ENCODE data around the gene NUP93. TPM values are rescaled to one million over a fixed set of nuclear protein-coding genes. Genes with fewer than 3 reads are reported as not detected.

NUP93 gene
- total RNA-seq, 1 donor from 2014 or later: 50.0 TPM

GRCh38 chr16:56684256-56684925 is 45.5 kb upstream of the NUP93 start:
- Mint-ChIP-seq H3K27me3 (ENCODE audit: low read depth) (no peaks in the 10 kb centered on the region), H3K27ac (ENCODE audit: unreplicated experiment) (no peak overlapping the region), H3K4me1 (ENCODE audit: low read depth) (peaks cover 40% of the 10 kb centered on the region), H3K4me3 (ENCODE audit: unreplicated experiment) (no peak overlapping the region), H3K9me3 (ENCODE audit: low read depth) (peaks cover 15% of the 10 kb centered on the region), H3K36me3 (ENCODE audit: low read depth) (peaks cover 8% of the 10 kb centered on the region)
- TF ChIP-seq CTCF (IDR thresholded peaks at IDR 0.05): no peak
- DNase-seq (ENCODE audit: low spot score): no peak

- no peak for DNase-seq (ENCODE audit: low spot score)
- Mint-ChIP-seq H3K9me3 (ENCODE audit: low read depth) (peaks cover 15% of the 10 kb centered on the region), H3K27ac (ENCODE audit: unreplicated experiment) (no peak overlapping the region), H3K4me3 (ENCODE audit: unreplicated experiment) (no peak overlapping the region), H3K4me1 (ENCODE audit: low read depth) (peaks cover 45% of the 10 kb centered on the region), H3K36me3 (ENCODE audit: low read depth) (peaks cover 8% of the 10 kb centered on the region), H3K27me3 (ENCODE audit: low read depth) (no peaks in the 10 kb centered on the region)
- no peak for TF ChIP-seq CTCF (IDR thresholded peaks at IDR 0.05)
These were observed 44.9 kb upstream of the NUP93 start for GRCh38 chr16:56684926-56685590.

- Mint-ChIP-seq H3K9me3 (ENCODE audit: low read depth) (peaks cover 19% of the 10 kb centered on the region), H3K27ac (ENCODE audit: unreplicated experiment) (no peak overlapping the region), H3K27me3 (ENCODE audit: low read depth) (no peaks in the 10 kb centered on the region), H3K4me3 (ENCODE audit: unreplicated experiment) (no peak overlapping the region), H3K36me3 (ENCODE audit: low read depth) (peaks cover 8% of the 10 kb centered on the region), H3K4me1 (ENCODE audit: low read depth) (peaks cover 46% of the 10 kb centered on the region)
- DNase-seq (ENCODE audit: low spot score): no peak
- TF ChIP-seq CTCF (IDR thresholded peaks at IDR 0.05): no peak
These were observed 43.2 kb upstream of the NUP93 start for GRCh38 chr16:56686758-56687157.

- DNase-seq (ENCODE audit: low spot score): no peak
- no peak overlapping the region for H3K27ac Mint-ChIP-seq (ENCODE audit: unreplicated experiment)
- peaks cover 36% of the 10 kb centered on the region for H3K4me1 Mint-ChIP-seq (ENCODE audit: low read depth)
- H3K27me3 Mint-ChIP-seq (ENCODE audit: low read depth): no peaks in the 10 kb centered on the region
- no peak for TF ChIP-seq CTCF (IDR thresholded peaks at IDR 0.05)
- no peak overlapping the region for H3K4me3 Mint-ChIP-seq (ENCODE audit: unreplicated experiment)
- H3K9me3 Mint-ChIP-seq (ENCODE audit: low read depth): peaks cover 19% of the 10 kb centered on the region
- peaks cover 8% of the 10 kb centered on the region for H3K36me3 Mint-ChIP-seq (ENCODE audit: low read depth)
These were observed 41.2 kb upstream of the NUP93 start for GRCh38 chr16:56688762-56689161.

- peaks cover 8% of the 10 kb centered on the region for H3K36me3 Mint-ChIP-seq (ENCODE audit: low read depth)
- H3K27me3 Mint-ChIP-seq (ENCODE audit: low read depth): no peaks in the 10 kb centered on the region
- no peak for TF ChIP-seq CTCF (IDR thresholded peaks at IDR 0.05)
- peaks cover 19% of the 10 kb centered on the region for H3K9me3 Mint-ChIP-seq (ENCODE audit: low read depth)
- no peak for DNase-seq (ENCODE audit: low spot score)
- H3K27ac Mint-ChIP-seq (ENCODE audit: unreplicated experiment): peak overlapping the region; percentile 42
- H3K4me1 Mint-ChIP-seq (ENCODE audit: low read depth): peaks cover 32% of the 10 kb centered on the region
- H3K4me3 Mint-ChIP-seq (ENCODE audit: unreplicated experiment): no peak overlapping the region
These were observed 40.8 kb upstream of the NUP93 start for GRCh38 chr16:56689171-56689570.
